Activated gamma-delta T cell treated with Interleukin-2 at 50 U/mL for 16 hours (primary cell): Measurements from ENCODE around the gene CHAF1A.

ENCODE experiments used
- DNase-seq: peaks from one replicate; pipeline ENCODE4 v3.0.0-alpha.2; 2020

The CHAF1A gene

DNA sequence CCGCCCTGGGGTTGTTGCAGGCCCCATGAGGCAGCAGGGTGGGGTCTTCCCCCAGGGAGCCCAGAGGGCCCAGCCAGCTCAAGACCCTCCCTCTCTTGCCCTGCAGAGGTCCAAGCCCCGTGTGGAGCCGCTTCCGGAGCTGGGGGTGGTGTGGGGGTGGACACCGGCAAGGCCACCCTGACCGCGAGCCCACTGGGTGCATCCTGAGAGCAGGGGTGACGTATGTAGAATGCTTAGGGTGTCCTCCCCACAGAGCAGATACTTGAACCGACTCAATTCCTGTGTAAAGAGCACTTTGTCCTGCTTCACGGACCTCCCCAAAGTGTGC, 40.3 kb downstream of the CHAF1A start:
- no peak for DNase-seq

DNA sequence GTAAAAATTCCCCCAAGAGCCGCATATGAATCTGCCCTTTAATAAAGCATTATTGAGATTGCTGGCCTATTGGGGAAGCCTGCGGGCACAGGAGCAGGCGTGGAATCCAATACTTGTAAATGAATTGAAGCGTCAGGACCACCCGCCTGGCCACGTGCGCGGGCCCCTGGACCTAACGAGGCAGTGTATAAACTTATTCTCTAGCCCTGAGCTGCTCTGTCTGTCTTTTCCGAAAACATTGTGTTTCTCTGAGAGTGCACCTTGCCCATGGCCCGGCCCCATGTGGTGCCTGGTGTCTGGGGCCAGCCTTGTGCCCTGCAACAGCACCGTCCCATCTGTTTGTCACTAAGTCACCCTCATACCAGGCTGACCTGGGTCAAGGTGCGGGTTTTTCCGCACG, 40.7 kb downstream of the CHAF1A start:
- DNase-seq: no peak

DNA sequence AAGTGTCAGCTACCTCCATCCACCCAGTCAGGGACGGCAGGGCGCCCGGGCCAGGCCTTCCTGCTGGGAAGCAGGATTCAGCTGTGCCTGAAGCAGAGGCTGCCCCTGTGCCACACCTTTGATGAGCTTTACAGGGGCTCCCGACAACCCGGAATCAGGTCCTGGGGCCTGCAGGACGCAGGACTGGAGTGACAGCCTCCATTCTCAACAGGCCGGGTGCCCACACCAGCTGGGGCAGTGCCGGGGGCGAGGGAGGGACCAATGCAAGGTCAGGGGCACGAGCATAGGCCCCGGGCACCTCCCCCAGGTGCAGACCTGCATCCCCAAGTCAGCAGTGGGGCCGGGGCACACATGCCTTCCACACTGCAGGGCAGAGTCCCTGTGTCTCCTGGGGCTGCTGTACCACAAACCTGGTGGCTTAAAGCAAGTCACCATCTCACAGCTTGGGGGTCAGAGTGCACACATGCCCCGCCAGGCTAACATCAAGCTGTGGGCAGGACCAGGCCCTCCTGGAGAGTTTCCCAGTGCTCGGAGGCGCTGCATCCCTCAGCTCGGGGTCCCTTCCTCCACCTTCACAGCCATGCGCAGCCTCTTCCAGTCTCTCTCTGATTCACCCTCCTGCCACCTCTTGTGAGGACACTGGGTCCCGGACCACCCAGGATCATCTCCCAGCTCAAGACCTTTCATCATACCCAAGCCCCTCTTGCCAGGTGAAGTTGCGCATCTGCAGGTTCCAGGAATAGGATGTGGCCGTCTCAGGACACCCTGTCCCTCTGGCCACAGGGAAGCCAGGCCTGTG, 41.7 kb downstream of the CHAF1A start:
- DNase-seq: no peak

DNA sequence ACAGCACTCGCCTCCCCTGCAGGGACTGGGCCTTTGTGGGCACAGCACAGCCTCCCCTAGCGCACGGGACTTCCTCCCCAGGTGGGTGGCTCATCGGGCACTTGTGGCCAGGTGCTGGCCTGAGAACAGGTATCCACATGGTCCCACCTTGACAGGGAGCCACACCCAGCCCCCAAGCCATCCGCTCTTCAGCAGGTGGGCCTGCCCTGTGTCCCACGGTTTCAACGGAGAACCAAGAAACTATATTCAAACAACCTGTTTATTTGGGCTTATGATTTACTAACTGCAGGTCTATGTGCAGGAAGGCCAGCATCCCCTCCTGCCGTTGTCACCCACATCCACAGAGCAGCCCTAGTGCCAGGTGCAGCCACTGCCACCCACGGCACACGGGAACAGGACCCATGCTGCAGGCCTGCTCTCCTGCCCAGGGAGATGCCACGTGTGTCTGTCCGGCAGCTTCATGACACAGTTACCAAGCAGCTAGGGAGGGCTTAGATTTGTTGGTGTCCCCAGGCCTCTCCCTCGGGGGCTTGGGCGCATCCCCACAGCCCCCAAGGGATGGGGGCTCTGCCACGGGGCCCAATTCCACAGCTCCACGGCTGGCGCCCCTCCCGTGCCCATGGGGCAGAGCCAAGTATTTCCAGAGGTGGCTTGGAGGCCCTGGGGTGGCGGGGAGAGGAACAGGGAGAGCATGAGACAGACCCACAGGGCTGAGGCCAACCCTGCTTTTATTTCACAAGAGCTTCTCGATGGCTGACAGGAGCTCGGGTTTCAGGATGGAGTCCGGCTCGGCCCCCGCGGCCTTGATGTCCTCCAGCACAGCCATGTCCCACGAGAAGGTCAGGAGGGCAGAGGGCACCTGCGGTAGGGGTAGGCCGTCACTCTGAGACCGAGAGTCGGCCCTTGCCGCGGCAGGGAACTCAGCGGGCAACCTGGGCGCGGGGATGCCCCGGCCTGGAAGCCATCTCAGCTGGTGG, 42.6 kb downstream of the CHAF1A start:
- no peak for DNase-seq

DNA sequence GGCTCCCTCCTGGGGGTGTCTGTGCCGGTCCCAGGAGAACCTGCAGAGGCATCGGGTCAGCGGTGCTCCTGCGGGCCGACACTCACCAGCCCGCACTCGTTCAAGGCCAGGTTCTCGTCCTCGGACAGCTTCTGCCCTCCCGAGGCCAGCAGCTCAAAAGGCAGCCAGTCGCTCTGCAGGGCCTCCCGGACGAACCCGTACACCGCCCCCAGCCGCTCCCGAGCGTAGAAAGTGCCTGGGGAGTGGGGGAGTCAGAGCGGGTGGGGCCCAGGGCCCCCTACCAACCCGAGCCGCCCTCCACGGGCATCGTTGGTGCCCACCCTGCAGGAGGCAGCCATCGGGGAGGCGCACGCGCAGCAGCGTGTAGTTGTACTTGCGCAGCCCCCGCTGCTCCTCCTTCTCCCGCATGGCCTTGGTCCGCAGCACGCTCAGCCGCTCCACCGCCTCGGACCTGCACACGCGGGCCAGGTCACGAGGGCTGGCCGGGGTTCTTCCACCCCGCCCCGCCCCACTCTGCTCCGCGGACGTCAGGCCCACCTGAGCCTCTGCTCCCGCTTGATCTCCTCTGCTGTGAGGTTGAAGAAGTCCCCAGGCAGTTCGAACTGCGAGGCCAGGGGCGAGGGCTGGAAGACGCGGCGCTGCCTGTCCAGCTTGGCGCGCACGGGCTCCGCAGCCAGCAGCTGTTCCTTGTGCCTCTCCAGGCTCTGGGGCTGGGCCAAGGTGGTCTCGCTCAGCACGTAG, 43.7 kb downstream of the CHAF1A start:
- DNase-seq: no peak

DNA sequence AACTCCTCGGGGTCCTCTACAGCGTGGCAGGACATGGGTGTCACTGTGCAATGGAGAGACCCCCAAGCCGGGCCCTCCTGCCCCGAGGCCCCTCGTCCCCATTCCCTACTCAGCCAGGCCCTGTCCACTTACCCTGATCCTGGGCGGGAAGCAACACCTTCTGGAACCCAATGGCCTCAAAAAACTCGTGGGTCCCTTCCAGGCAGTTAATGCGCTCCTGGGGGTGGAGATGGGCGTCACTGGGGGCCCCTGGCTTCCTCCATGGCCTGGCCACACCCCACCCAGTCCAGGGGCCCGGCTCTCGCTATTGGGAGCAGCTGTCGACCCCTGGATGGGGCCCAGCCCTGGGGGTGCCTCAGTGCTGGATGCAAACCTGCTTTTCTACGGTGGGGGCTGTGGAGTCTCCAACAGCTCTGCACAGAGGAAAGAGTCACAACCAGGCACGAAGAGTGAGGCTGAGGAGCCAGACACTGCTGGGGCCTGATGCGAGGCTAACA, 44.3 kb downstream of the CHAF1A start:
- no peak for DNase-seq

DNA sequence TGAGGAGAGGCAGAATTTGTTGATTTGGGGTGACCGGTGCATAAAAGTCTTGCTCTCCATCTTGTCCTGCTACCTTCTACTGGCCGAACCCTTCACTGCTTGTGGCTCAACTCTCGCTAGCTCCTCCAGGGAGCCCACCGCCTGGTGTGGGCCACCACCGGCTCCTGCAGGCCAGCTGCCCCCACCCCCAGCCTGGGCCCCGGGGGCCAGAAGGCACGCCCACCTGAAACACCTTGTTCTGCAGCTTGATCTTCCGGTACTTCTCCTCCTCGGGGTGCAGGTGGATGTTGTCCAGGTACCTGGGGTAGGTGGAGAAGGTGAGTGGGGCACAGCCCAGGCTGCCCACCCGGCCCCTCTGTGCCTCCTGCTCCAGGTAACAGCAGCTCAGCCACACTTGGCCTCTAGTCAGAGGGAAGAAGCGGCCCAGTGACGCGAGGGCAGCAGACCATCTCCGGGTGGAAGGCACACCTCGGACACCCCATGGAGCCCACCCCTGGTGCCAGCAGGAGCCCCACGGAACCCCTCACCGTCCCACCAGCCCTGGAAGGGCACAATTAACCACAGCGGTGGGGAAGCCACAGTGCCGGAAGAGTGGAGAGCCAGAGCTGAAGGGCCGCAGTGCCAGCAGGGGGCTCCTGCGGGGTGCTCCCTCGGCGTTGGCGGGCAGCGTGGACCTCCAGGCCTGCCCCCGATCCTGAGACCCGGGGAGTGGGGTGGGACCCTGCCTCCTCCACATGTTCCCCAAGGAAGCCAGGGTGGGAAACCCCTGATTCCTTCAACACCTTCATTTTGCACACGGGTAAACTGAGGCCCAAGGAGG, 45.1 kb downstream of the CHAF1A start:
- no peak for DNase-seq

DNA sequence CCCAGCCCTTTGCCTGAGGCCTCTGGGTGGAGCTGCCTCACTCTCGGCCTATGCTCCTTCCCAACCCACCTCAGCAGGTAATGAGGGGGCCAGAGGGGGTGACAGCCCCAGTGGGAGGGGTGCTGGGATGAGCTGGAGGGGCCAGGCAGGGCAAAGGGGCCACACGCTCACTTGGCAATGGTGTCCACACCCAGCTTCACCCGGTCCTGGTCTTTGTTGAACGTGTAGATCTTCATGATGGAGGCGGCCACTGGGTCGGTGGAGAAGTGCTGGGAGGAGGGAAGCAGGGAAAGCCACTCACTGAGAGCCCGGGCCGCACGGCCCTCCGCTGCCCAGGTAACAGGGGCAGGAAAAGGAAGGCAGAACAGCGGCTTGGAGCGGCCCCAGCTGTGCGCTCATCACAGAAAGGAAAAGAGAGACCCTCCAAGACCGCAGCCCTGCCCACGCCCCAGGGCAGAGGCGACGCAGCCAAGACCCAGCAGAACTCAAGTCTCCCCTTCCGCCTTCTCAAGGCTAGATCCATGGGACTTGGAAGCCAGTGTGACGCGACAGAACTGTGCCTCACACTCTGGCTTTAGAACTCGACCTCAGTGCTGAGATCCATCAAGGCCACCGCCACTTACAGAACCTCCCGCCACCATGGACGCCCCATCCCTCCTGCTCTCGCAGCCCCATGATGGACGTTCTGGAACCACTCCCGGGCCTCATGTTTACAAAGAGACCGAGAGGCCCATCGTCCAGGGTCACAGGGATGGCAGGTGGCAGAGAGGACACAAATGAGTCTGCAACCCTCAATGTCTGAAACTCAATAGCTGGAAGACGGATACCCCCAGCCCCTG, 45.9 kb downstream of the CHAF1A start:
- DNase-seq: no peak

DNA sequence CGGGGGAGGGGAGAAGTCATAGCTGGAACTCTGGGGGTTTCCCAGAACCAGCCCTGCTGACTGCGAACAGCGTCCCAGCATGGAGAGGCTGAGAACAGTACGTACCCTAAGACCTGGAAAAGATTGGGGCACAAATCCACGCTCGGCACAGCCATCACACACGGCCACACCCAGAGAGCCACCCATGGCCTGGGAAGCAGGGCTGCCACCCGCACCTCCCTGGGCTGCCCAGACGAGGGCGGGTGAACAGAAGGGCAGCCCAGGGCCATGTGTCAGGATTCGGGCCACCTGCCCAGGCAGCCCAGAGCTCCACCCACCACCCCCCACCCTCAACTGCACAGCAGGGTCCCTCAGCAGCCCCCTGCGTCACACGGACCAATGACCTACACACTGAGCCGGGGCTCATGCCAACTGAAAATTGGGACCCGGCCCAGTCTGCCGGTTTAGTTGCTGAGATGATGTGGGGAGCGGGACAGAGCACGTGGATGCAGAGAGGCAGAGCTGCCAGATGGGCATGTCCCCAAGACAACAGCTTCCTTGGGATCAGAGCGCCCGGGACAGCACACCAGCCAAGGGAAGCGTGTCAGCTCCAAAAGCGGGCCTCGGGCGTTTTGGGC, 46.7 kb downstream of the CHAF1A start:
- no peak for DNase-seq

DNA sequence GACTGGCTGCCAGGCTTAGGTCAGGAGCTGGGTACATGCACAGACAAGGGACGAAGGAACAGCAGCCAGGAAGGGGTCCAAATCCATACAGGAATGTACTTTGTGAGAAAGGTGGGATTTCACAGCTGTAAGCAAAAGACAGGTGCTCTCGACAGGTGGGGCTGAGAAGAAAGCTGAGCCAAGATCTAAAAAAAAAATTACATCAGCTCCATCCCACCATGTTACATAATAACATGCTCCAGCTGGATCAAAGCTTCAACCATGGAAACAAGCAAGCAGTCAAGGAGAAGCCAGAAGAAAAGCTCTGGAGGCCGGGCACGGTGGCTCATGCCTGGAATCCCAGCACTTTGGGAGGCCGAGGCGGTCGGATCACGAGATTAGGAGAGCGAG, 47.2 kb downstream of the CHAF1A start:
- no peak for DNase-seq

DNA sequence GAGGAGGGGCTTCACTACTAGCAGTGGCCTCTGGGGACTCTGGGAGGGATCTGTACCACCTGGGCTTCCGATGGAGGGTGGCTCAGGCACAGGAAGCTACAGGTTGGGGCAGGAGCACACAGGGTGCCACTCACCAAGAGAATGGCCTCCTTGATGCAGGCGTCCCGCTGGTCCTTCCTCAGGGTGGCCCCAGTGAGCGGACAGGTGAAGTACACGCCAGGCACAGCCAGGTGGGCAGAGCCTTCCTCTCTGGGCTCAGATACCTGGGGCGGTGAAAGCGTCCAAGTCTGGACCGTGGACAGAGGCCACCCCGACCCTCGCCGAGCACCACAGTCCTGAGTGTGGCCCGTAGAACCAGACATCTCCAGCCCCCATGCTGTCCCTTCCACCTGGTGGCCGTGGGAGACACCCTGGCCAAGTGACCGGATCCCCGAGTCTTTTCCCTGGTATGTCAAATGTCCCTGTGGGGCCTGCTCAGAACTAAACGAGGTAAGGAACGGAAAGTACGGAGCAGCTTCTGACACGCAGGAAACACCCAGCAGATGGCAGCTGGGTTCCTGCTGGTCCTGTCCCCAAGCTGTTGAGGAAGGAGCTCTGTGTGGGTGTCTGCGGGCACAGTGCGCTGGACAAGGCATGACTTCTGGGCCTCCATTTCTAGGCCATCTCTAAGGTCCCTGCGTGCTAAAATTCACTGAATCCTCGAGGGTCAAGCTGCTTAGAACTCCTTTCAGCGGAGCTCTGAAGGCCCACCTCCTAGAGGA, 50.0 kb downstream of the CHAF1A start:
- DNase-seq: no peak

DNA sequence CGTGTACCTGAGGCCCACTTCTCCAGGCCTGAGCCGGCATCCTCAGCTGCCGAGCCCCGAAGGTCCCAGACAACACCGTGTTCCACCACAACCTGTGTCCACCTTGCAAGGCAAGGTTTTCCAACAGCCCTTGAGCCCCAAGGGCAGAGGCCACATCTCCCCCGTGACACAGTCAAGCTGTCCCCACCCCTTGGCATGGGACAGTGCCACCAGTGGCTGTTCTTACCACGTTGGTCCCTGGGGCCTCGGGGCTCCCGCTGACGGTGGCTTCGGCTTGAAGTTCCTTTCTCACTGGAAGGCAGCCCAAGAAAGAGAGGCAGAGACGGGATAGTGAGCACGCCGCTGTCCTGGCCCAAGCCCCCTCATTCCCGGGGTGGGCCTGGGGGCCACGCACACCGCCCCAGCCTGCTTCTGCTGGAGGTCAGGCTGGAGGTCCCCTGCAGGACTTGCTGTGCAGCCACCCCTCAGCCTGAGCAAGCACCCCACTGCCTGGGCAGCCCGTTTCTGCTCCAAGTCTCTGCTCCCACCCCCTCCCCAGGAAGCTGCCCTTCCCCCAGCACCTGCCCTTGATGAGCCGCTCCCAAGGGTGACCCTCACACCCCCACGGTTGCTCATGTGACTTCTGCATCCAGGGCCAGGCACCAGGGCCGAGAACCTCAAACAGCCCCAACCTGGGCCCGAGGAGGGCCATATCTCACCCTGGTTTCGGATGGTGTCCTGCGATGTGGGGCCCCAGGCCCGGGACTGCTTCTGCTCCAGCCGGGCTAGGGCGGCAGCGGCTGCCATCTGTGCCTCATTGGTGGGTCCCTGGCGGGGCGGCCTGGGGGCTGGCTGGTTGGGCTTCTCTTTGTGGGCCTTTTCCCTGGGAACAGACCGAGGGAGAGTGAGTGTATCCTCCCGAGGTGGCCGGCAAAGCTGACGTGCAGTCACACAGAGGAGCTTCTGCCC, 51.1 kb downstream of the CHAF1A start:
- DNase-seq: no peak

DNA sequence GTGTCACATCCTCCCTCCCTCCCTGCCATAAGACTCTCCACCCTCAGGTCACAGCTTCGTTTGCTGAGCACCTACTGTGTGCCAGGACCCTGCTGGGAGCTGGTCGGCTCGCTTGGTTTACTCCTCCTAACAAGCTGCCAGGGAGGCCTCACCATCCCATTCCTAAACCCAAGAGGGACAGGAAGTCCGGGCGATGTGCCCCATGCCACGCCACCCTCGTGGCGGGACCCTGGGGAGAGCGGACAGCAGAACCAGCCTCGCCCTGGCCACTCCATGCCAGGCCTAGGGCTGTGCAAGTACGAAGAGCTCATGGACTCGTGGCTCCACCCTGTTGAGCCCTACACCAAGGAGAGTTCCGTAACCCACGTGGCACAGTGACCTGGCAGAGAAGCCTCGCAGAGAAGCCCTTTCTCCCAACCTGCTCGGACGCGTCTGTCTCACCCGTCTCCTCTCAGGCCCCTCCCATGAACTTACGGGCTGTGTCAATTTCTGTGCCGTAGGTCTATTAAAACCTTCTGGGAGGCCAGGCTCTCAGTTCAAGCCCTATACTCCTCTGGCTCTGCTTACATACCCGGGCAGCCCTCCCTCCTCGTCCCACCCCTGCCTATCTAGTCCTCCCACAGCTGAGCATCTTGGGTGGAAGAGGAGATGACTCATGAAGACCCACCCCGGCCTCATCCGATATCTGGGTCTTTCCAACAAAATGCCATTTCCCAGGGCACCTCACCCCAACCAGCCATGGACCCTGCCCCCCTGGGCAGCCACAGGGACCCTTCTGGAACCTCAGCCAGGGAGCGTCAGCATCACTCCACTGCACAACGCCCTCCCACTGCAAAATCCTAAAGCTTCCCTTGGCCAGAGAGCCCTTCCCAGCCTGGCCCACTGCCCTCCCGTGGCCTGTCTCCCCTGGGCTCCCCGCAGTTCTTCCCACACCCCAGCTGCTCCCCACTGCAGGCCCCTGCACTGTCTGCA, 52.6 kb downstream of the CHAF1A start:
- no peak for DNase-seq

DNA sequence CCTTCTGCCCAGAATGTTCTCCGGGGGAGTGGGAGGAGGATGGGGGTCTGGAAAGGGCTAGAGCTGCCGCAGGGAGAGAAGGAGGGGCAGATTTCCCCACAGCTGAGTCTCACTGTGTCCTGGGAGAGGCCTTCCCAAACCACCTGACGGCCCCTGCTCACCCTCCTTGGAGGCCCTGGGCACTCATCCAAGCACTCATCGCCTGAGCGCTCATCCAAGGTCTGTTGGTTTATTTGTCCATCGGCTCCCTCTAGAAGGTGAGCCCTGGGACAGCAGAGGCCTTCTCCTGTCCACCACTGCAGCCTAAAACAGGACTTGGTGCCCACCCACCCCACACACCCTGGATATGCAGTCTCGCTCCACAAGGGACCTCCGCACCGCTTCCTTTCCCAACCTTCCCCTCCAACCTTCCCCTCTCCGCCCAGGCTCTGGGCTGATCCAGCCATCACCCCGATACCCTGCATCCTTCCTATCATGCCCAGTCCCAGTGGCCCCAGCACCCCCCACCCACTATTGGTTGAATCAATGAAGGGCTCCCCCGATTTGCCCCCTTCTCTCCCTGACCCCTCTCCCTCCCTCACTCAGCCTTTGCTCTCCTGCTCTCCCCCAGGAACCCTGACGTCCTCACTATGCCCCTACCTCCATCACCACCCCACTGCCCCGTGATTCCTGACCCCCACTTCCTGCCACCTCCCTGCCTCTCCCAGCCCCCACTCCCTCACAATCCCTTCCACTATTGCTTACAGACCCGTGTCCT, 53.5 kb downstream of the CHAF1A start:
- DNase-seq: no peak

DNA sequence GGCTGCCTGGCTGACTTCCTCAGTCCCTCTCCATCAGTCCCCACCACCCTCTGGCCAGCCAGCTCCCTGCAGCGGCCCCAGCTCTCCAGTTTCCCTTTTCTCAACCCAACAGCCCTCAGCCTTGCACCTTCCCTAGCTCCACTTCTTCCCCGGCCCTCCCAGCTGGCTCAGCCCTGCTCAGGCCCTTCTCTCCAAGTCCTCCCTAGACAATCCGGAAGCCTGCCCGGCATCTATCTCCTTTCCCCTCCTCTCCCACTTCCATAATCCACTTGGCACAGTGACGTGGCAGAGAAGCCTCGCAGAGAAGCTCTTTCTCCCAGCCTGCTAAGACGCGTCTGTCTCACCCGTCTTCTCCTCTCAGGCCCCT, 54.0 kb downstream of the CHAF1A start:
- DNase-seq: no peak

DNA sequence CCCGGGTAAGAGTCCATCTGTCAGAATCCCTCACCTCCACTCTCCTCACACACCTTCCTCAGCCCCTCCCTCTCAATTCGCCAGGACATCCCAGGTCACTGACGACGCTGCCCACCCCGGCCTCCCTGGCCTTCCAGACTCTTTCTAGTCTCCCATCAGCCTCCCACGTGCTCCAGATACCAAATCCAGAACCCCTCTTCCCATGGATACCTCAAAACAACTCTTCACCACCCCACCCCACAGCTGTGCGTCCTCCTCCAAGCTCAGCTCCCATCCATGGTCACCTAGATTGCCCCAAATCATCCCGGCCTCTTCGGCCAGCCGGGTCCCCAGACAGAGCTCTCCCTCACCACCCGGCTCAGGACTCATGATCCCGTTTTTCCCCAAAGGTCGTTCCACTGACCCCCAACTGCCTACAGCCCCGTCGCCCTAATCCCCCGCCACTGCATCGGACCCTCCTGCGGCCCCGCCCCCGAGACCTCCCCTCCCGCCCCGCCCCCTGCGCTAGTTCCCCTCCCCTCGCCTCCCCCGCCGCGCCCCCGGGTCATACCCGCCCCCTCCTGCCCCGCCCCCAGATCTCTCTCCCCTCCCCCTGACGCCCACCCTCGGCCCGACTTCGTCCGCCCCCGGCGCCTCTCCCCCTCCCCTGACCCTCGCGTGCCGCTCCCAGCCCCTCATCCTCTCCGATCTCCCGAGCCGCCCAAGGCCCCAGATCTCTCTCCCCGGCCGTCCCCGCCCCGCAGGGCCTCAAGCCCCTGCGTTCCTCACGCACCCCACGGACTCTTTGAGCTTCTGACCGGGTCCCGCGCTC, 54.6 kb downstream of the CHAF1A start:
- peak; percentile 39 for DNase-seq
